ENCODE measurements around the gene RTN3.
"Not testable (repeated sequence)": the region's sequence is repeated elsewhere in the genome, so short reads cannot be mapped to it uniquely, and the experiment has no call there.

RTN3 gene

GRCh38 chr11:63682066-63683021 lies 1.0 kb downstream of the RTN3 start:
- DNase-seq (ENCODE audit: low read depth): no peak

- DNase-seq (ENCODE audit: low read depth): no peak
Measured at GRCh38 chr11:63683133-63683991, 2.1 kb downstream of the RTN3 start.

GRCh38 chr11:63685158-63685721 lies 3.9 kb downstream of the RTN3 start:
- not testable (repeated sequence) for DNase-seq (ENCODE audit: low read depth)

- no peak for DNase-seq (ENCODE audit: low read depth)
Measured at GRCh38 chr11:63686926-63687325, 5.6 kb downstream of the RTN3 start.

GRCh38 chr11:63687845-63688244 lies 6.5 kb downstream of the RTN3 start:
- no peak for DNase-seq (ENCODE audit: low read depth)

GRCh38 chr11:63694596-63694995 lies 13.3 kb downstream of the RTN3 start:
- DNase-seq (ENCODE audit: low read depth): no peak

GRCh38 chr11:63698976-63699733 lies 17.9 kb downstream of the RTN3 start:
- no peak for DNase-seq (ENCODE audit: low read depth)

- DNase-seq (ENCODE audit: low read depth): no peak
Measured at GRCh38 chr11:63699896-63700295, 18.6 kb downstream of the RTN3 start.

- DNase-seq (ENCODE audit: low read depth): no peak
Measured at GRCh38 chr11:63705526-63705925, 24.2 kb downstream of the RTN3 start.

GRCh38 chr11:63708764-63709163 lies 27.5 kb downstream of the RTN3 start:
- DNase-seq (ENCODE audit: low read depth): no peak

GRCh38 chr11:63709336-63709884 lies 28.1 kb downstream of the RTN3 start:
- no peak for DNase-seq (ENCODE audit: low read depth)

- DNase-seq (ENCODE audit: low read depth): no peak
Measured at GRCh38 chr11:63710476-63711217, 29.3 kb downstream of the RTN3 start.

GRCh38 chr11:63711838-63712237 lies 30.5 kb downstream of the RTN3 start:
- no peak for DNase-seq (ENCODE audit: low read depth)

GRCh38 chr11:63713766-63714165 lies 32.5 kb downstream of the RTN3 start:
- no peak for DNase-seq (ENCODE audit: low read depth)

GRCh38 chr11:63716046-63716445 lies 34.7 kb downstream of the RTN3 start:
- no peak for DNase-seq (ENCODE audit: low read depth)

GRCh38 chr11:63719001-63719400 lies 37.7 kb downstream of the RTN3 start:
- no peak for DNase-seq (ENCODE audit: low read depth)

GRCh38 chr11:63719987-63720386 lies 38.7 kb downstream of the RTN3 start:
- no peak for DNase-seq (ENCODE audit: low read depth)

GRCh38 chr11:63720611-63721010 lies 39.3 kb downstream of the RTN3 start:
- DNase-seq (ENCODE audit: low read depth): no peak

- no peak for DNase-seq (ENCODE audit: low read depth)
Measured at GRCh38 chr11:63729326-63729725, 48.0 kb downstream of the RTN3 start.

- DNase-seq (ENCODE audit: low read depth): no peak
Measured at GRCh38 chr11:63736864-63737263, 55.6 kb downstream of the RTN3 start.

- no peak for DNase-seq (ENCODE audit: low read depth)
Measured at GRCh38 chr11:63737718-63738117, 56.4 kb downstream of the RTN3 start.
